ENCODE measurements around the gene FBH1.
"Not testable (repeated sequence)": the region's sequence is repeated elsewhere in the genome, so short reads cannot be mapped to it uniquely, and the experiment has no call there.

The FBH1 gene

GRCh38 chr10:5943536-5943935, 53.5 kb downstream of the FBH1 start:
- no peak for DNase-seq

GRCh38 chr10:5944389-5945189, 54.5 kb downstream of the FBH1 start:
- no peak for DNase-seq

GRCh38 chr10:5945190-5945509, 55.1 kb downstream of the FBH1 start:
- DNase-seq = no peak

- DNase-seq = peak; percentile 81
Observed at GRCh38 chr10:5945561-5946418, 55.7 kb downstream of the FBH1 start.

- DNase-seq = not testable (repeated sequence)
Observed at GRCh38 chr10:5946419-5946775, 56.4 kb downstream of the FBH1 start.

- DNase-seq = no peak
Observed at GRCh38 chr10:5946786-5947185, 56.7 kb downstream of the FBH1 start.

DNA sequence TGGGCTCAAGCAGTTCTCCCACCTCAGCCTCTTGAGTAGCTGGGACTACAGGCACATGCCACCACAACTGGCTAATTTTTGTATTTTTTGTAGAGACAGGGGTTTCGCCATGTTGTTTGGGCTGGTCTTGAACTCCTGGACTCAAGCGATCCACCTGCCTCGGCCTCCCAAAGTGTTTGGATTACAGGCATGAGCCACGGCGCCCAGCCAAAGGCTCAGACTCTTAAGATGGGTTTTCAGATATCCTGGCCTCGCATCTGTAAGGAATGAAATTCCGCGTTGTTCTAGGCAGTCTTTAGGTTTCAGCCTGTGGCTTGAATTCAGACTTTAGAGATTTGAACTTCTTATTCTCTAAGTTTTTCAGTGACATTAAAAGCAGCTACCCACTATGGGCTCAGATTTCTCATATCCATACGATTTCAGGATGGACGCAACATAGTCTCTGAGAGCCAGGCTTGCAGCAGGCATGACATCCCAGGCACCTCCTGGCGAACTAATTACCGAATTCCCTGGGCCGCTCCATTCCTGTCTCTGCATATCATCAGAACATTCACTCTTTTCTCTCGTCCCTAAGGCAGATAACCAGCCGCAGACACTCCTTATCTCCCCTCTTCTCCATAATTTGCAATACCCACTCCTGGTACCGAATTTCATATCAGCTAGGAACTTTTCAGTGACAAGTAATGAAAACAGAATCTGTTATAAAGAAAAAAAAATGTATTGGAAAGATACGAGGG, 57.6 kb downstream of the FBH1 start:
- no peak for DNase-seq

GRCh38 chr10:5948208-5948585, 58.2 kb downstream of the FBH1 start:
- no peak for DNase-seq

GRCh38 chr10:5949009-5949759, 59.1 kb downstream of the FBH1 start:
- DNase-seq = peak; percentile 69

GRCh38 chr10:5951167-5951711, 61.2 kb downstream of the FBH1 start:
- peak; percentile 64 for DNase-seq

- no peak for DNase-seq
Observed at GRCh38 chr10:5951721-5952407, 61.8 kb downstream of the FBH1 start.

GRCh38 chr10:5952731-5953385, 62.8 kb downstream of the FBH1 start:
- DNase-seq = no peak

DNA sequence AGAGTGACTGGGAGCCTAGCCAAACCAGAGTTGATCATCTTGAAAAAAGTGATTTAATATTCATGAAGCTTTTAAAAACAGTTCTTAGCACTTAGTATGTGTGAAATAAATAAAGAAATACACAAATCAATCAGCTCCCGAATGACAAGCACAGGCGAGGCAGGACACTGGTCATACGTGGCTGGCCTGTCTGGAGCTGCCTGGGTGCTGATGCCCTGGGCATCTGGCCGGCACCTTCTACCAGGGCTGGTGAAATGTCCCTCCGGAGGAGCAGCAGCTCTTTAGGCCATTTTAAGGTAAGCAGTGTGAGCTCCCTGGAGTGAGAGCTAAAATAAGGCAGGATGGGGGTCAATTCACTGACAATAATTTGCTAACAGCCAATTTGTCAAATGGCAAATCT, 63.6 kb downstream of the FBH1 start:
- no peak for DNase-seq

DNA sequence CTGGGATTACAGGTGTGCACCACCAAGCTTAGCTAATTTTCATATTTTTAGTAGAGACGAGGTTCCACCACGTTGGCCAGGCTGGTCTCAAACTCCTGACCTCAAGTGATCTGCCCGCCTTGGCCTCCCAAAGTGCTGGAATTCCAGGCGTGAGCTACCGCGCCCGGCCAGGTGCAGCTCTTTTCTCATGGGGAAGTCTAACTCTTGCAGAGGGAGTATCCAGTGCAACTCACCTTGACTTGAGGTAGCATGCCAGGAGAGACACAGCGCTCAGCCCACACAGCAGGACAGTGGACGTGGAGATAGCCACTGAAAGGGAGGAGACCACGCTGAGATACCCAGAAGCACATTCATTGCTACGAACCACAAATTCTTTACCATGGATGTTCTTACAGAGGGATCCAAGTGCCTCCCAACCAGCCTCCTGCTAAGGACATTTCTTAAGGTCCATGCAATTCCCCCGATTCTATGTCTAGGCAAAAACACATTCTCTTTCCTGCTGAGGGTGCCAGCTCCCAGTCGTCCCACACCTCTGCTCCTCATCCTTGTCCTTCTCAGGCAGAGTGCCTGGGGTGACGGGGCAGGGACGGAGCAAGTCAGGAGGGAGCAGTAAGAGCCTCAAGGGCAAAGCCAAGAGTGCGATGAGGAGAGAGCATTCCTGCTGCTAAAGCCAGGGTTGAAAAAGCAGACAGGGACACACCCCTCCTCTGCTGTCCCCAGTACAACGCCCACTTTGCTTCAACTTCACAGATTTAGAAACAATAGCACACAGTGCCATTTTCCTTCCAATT, 66.3 kb downstream of the FBH1 start:
- DNase-seq = no peak

GRCh38 chr10:5958077-5958476, 68.0 kb downstream of the FBH1 start:
- DNase-seq = no peak

DNA sequence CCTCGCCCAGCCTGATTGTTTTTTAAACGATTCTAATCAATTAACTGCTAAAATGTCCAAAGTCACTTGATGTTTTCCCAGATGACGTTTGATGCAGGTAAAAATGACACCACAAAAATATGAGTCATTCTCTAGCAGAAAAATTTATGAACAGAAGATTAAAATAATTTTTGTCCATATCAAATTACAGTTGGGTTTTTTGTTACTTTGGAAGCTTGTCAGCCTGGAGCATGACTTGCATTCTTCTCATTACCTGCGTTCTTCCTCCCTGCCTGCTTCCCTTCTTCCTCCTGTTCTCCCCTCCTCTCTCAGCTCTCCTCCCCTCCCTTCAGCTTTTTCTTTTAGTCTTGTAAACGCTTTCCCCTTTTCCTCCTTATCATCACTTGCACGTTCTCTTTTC, 68.6 kb downstream of the FBH1 start:
- DNase-seq = no peak

DNA sequence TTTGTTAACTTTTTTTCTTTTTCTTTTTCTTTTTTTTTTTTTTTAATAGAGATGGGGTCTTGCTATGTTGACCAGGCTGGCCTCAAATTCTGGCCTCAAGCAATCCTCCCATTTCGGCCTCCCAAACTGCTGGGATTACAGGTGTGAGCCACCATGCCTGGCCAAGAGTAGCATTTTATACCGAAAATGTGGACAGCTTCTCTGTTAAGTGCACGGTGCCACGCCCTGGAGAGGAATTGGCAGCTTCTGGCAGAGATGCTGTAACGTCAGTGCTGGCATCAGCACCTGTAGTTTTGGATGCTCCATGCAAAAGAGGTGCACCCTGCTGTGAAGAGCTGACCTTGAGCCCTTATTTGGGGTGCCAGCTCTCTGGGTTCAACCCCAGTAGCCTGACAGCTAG, 69.1 kb downstream of the FBH1 start:
- no peak for DNase-seq

- DNase-seq = no peak
Observed at GRCh38 chr10:5959581-5960069, 69.6 kb downstream of the FBH1 start.

- peak; percentile 94 for DNase-seq
Observed at GRCh38 chr10:5960070-5960972, 70.3 kb downstream of the FBH1 start.

DNA sequence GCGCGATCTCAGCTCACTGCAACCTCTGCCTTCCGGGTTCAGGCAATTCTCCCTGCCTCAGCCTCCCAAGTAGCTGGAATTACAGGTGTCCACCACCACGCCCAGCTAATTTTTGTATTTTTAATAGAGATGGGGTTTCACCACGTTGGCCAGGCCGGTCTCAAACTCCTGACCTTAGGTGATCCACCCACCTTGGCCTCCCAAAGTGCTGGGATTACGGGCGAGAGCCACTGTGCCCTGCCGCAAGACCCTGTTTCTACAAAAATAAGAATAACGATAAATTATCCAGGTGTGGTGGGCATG, 70.9 kb downstream of the FBH1 start:
- not testable (repeated sequence) for DNase-seq

Data from hematopoietic multipotent progenitor cell treated with erythropoietin and hydrocortisone succinate and interleukin-3 and kit ligand, for 6 days (in vitro differentiated cells).